ENCODE results near the gene TTLL9.

- TF ChIP-seq EP300 (IDR thresholded peaks at IDR 0.05) (no peak), POLR2A (IDR thresholded peaks at IDR 0.05) (no peak), CTCF (IDR thresholded peaks at IDR 0.05) (no peak), POLR2AphosphoS5 (IDR thresholded peaks at IDR 0.05) (no peak)
These were observed 37.6 kb downstream of the TTLL9 start for GRCh38 chr20:31908016-31908415.
